Fibroblast of lung (primary cell): ENCODE data around the gene S100A5. TPM values are rescaled to one million over a fixed set of nuclear protein-coding genes. Genes with fewer than 3 reads are reported as not detected.

Source experiments
- DNase-seq, 2 donors: peaks; one replicate each; pipeline versions ENCODE4 v3.0.0 to v3.0.0-alpha.2; 2010; ENCODE audit warnings: low read depth in 2 of 2
- H2AFZ ChIP-seq: 2 replicates; pipeline ENCODE4 v1.5.1; 2012; ENCODE audit warnings: low read length, control low read depth, inconsistent platforms
- H3K27ac ChIP-seq: 2 replicates; pipeline ENCODE4 v1.5.1; 2011; ENCODE audit warnings: low read length, control low read depth; ENCODE audit not compliant: insufficient read depth
- H3K27me3 ChIP-seq: 2 replicates; pipeline ENCODE4 v1.5.1; 2011; ENCODE audit warnings: mild to moderate bottlenecking, low read length; ENCODE audit not compliant: control insufficient read depth, insufficient read depth
- H3K36me3 ChIP-seq: 2 replicates; pipeline ENCODE4 v1.5.1; 2011; ENCODE audit warnings: low read length; ENCODE audit not compliant: control insufficient read depth, insufficient read depth
- H3K4me1 ChIP-seq: 2 replicates; pipeline ENCODE4 v1.5.1; 2011; ENCODE audit warnings: low read length; ENCODE audit not compliant: control insufficient read depth, insufficient read depth; ENCODE audit errors: extremely low read depth
- H3K4me2 ChIP-seq: 2 replicates; pipeline ENCODE4 v1.5.1; 2011; ENCODE audit warnings: low read length, control low read depth; ENCODE audit not compliant: insufficient read depth; ENCODE audit errors: extremely low read depth
- H3K4me3 ChIP-seq, 4 experiments: fragments of 200-600 bp in 1 of 4; sonication (generic) in 1 of 4; replicated peaks in 1 of 4; 2 replicates each; pipeline ENCODE4 v1.5.1; 2011 to 2016; ENCODE audit warnings: low read length in 4 of 4, low read depth in 3 of 4, mild to moderate bottlenecking in 3 of 4, control low read depth in 2 of 4, inconsistent platforms in 1 of 4, mixed read lengths in 1 of 4; ENCODE audit not compliant: insufficient read depth in 1 of 4; ENCODE audit errors: control extremely low read depth in 1 of 4
- H3K79me2 ChIP-seq: 2 replicates; pipeline ENCODE4 v1.5.1; 2012; ENCODE audit warnings: mild to moderate bottlenecking, low read length, inconsistent platforms; ENCODE audit not compliant: control insufficient read depth, insufficient read depth
- H3K9ac ChIP-seq: 2 replicates; pipeline ENCODE4 v1.5.1; 2011; ENCODE audit warnings: mild to moderate bottlenecking, low read length, control low read depth; ENCODE audit not compliant: insufficient read depth
- H3K9me3 ChIP-seq: 2 replicates; pipeline ENCODE4 v1.5.1; 2012; ENCODE audit warnings: low read depth, low read length; ENCODE audit not compliant: control insufficient read depth, insufficient read depth
- H4K20me1 ChIP-seq: 2 replicates; pipeline ENCODE4 v1.5.1; 2011; ENCODE audit warnings: low read length; ENCODE audit not compliant: control insufficient read depth, insufficient read depth; ENCODE audit errors: extremely low read depth
- EZH2 ChIP-seq: IDR thresholded peaks from 2 replicates; pipeline ENCODE4 v1.5.1; 2012; ENCODE audit warnings: low read length, control low read depth, mild to moderate bottlenecking; ENCODE audit errors: missing control alignments
- polyA plus RNA-seq, 2 donors: library from polyadenylated mRNA; depleted of rRNA in 1 of 2; stranded (reverse) in 1 of 2; unstranded in 1 of 2; fragments of >200 nt; gene quantifications; 2 replicates each; pipeline ENCODE4 v1.2.1, GENCODE V29; 2011 to 2012; ENCODE audit warnings: missing spikeins in 1 of 2
- total RNA-seq: library from RNA; depleted of rRNA; stranded (reverse); fragments of >200 nt; gene quantifications from 2 replicates; pipeline ENCODE4 v1.2.1, GENCODE V29; 2014
- TF ChIP-seq, protein P1 (sequence below), 2 donors: IDR thresholded peaks in 1 of 2; conservative IDR thresholded peaks in 1 of 2; 1 replicate in 1 of 2; 2 replicates in 1 of 2; pipeline ENCODE4 v1.5.1; 2011 to 2012; ENCODE audit warnings: low read length in 2 of 2, control low read depth in 1 of 2, inconsistent platforms in 1 of 2, low read depth in 1 of 2, mild to moderate bottlenecking in 1 of 2

Gene S100A5
- total and polyA plus RNA-seq, 2 donors (not counting 1 experiment from before 2014, with no cell fraction given), result 0.20 TPM; not detected in 1

DNA sequence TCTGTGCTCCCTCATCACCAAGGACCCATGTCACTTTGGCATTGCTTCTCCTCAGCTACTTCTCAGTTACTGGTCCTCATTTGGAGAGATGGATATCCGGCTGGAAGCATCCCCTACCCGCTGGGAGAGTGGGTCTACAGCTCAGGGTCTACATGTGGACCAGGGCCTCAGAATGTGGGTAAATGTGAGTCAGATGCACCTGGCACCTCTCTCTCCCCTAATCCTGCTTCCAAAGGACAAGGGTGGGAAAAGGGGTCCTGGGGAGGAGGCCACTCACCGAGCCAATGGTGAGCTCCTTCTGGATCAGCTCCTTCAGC, 5.9 kb downstream of the S100A5 start:
- DNase-seq, result no peak

DNA sequence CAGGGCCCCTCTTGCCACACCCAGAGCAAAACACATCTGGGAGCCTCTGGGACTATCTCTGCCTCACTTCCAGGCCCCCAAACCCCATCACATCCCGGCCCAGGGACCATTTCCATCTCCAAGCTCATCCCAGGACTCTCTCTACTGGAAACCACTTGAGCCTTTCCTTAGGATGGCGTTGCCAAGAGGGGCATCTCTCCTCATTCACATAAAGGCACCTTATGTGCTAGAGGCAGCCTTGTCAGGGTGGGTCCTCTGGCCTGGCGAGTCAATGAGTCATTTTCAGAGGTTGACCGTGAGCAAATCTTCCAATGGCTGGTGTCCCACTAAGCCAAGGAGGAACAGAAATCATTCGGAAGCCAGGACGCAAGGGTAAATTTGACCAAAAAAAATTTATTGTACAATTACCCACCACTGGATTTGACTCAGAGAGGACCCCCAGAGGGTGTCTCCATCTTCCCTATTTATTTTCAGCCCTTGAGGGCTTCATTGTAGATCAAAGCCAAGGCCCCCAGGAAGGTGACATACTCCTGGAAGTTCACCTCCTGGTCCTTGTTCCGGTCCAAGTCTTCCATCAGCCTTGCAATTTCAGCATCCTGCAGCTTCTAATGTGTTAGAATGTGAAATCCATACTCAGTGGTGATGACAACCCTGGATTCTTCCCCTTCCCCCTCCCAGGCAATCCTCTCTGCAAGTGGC, 6.4 kb downstream of the S100A5 start:
- Histone ChIP-seq H3K4me2 (peak overlapping the region; percentile 86), H3K9ac (peak overlapping the region; percentile 93), H3K27ac (peak overlapping the region; percentile 98), H3K9me3 (no peaks in the 10 kb centered on the region), H4K20me1 (no peaks in the 10 kb centered on the region), H3K79me2 (peaks cover 23% of the 10 kb centered on the region), H3K4me1 (peaks cover 10% of the 10 kb centered on the region), H3K4me3 (peak overlapping the region; percentile 96 to 100 (median 98)), H2AFZ (no peak overlapping the region), H3K36me3 (peaks cover 6% of the 10 kb centered on the region), H3K27me3 (no peaks in the 10 kb centered on the region)
- DNase-seq, result peak; percentile 50 to 63
- TF ChIP-seq EZH2, result no peak
- TF ChIP-seq, protein P1, sequence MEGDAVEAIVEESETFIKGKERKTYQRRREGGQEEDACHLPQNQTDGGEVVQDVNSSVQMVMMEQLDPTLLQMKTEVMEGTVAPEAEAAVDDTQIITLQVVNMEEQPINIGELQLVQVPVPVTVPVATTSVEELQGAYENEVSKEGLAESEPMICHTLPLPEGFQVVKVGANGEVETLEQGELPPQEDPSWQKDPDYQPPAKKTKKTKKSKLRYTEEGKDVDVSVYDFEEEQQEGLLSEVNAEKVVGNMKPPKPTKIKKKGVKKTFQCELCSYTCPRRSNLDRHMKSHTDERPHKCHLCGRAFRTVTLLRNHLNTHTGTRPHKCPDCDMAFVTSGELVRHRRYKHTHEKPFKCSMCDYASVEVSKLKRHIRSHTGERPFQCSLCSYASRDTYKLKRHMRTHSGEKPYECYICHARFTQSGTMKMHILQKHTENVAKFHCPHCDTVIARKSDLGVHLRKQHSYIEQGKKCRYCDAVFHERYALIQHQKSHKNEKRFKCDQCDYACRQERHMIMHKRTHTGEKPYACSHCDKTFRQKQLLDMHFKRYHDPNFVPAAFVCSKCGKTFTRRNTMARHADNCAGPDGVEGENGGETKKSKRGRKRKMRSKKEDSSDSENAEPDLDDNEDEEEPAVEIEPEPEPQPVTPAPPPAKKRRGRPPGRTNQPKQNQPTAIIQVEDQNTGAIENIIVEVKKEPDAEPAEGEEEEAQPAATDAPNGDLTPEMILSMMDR (conservative IDR thresholded peaks at IDR 0.05 in 1 of 2, IDR thresholded peaks at IDR 0.05 in 1 of 2; ENCODE audit: low read depth in 1 of 2, low read length in 2 of 2), result no peak

More for the DNA sequence above, 5.9 kb downstream of the S100A5 start:
- Histone ChIP-seq H3K27ac (peak overlapping the region; percentile 98), H3K4me1 (peaks cover 13% of the 10 kb centered on the region), H4K20me1 (no peaks in the 10 kb centered on the region), H3K4me3 (peak overlapping the region; percentile 96 to 100 (median 98)), H3K9ac (peak overlapping the region; percentile 93), H3K36me3 (peaks cover 6% of the 10 kb centered on the region), H3K4me2 (peak overlapping the region; percentile 86), H3K9me3 (no peaks in the 10 kb centered on the region), H3K27me3 (no peaks in the 10 kb centered on the region), H2AFZ (no peak overlapping the region), H3K79me2 (peaks cover 23% of the 10 kb centered on the region)
- TF ChIP-seq, protein P1 (conservative IDR thresholded peaks at IDR 0.05 in 1 of 2, IDR thresholded peaks at IDR 0.05 in 1 of 2; ENCODE audit: low read depth in 1 of 2, low read length in 2 of 2), result no peak
- no peak for TF ChIP-seq EZH2

DNA sequence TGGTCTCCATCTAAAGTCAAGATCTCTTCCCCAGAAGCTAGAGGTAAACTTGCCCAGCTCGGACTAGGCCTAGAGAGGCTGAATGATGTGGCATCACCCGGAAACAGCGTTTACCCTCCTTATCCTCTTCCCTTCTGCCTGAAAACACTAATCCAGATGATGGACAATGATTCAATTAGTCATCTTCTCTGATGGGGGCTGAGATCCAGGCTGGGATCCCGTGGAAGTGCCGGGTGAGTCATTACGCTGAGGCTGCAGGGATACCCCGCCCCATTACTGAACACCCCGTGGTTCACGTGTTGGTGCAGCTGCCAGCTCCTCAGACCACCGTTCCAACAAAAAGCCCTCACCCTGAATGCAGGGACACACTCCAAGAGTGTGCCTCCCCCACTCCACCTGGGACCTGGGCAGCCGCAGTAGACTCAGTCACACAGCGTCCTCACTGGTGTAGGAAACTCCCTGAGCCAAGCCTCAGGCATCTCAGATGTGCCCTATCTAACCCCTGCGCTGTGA, 7.0 kb downstream of the S100A5 start:
- Histone ChIP-seq H3K9me3 (no peaks in the 10 kb centered on the region), H3K36me3 (peaks cover 6% of the 10 kb centered on the region), H3K4me2 (peak overlapping the region; percentile 86), H3K27ac (peak overlapping the region; percentile 98), H3K9ac (peak overlapping the region; percentile 93), H3K4me1 (peaks cover 10% of the 10 kb centered on the region), H4K20me1 (no peaks in the 10 kb centered on the region), H2AFZ (no peak overlapping the region), H3K27me3 (no peaks in the 10 kb centered on the region), H3K4me3 (peak overlapping the region; percentile 96 to 100 (median 98)), H3K79me2 (peaks cover 23% of the 10 kb centered on the region)
- DNase-seq, result peak; percentile 87 to 93
- TF ChIP-seq, protein P1 (conservative IDR thresholded peaks at IDR 0.05 in 1 of 2, IDR thresholded peaks at IDR 0.05 in 1 of 2; ENCODE audit: low read depth in 1 of 2, low read length in 2 of 2), result no peak
- no peak for TF ChIP-seq EZH2
